Measurements from ENCODE around the gene IQSEC3. TPM values are rescaled to one million over a fixed set of nuclear protein-coding genes. Genes with fewer than 3 reads are reported as not detected.

IQSEC3 gene
- total RNA-seq, 4 donors from 2014 or later: 0.65 to 10.5 (median 0.76) TPM

DNA sequence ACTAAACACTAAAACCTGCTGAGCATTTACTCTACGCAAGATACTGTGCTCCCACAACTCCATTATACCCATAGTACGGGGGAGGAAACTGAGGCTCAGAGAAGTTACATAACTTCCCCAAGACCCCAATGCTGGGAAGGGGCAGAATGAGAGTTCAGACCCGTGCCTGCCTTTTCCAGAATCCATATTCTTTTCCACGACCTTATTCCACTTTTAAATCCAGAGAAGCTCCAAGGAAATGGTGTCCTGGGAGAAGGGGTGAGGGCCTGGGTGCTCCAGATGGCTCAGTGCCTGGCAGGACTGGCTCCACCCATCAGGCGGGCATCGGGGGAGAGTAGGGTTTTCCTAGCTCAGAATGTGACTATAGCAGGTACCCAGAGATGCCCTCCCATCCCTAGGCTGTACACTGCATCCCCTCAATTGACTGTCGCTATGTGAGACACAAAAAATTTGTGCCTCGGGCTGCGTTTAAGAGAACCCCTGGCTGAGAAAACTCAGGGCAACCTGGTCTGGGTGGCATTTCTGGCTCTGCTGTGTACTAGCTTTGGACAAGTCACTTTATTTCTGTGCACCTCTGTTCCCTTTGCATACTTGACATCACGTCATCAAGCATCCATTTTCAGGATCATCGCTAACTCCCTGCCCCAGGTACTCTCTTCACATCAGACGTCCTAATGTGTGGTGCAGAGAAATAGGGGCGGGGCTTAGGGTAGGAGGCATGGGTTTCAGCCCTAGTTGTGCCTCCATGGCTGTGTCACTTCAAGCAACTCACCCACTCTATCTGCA lies 11.6 kb upstream of the IQSEC3 start:
- TF ChIP-seq, protein P1, sequence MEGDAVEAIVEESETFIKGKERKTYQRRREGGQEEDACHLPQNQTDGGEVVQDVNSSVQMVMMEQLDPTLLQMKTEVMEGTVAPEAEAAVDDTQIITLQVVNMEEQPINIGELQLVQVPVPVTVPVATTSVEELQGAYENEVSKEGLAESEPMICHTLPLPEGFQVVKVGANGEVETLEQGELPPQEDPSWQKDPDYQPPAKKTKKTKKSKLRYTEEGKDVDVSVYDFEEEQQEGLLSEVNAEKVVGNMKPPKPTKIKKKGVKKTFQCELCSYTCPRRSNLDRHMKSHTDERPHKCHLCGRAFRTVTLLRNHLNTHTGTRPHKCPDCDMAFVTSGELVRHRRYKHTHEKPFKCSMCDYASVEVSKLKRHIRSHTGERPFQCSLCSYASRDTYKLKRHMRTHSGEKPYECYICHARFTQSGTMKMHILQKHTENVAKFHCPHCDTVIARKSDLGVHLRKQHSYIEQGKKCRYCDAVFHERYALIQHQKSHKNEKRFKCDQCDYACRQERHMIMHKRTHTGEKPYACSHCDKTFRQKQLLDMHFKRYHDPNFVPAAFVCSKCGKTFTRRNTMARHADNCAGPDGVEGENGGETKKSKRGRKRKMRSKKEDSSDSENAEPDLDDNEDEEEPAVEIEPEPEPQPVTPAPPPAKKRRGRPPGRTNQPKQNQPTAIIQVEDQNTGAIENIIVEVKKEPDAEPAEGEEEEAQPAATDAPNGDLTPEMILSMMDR (IDR thresholded peaks at IDR 0.05; ENCODE audit: low read depth): no peak

DNA sequence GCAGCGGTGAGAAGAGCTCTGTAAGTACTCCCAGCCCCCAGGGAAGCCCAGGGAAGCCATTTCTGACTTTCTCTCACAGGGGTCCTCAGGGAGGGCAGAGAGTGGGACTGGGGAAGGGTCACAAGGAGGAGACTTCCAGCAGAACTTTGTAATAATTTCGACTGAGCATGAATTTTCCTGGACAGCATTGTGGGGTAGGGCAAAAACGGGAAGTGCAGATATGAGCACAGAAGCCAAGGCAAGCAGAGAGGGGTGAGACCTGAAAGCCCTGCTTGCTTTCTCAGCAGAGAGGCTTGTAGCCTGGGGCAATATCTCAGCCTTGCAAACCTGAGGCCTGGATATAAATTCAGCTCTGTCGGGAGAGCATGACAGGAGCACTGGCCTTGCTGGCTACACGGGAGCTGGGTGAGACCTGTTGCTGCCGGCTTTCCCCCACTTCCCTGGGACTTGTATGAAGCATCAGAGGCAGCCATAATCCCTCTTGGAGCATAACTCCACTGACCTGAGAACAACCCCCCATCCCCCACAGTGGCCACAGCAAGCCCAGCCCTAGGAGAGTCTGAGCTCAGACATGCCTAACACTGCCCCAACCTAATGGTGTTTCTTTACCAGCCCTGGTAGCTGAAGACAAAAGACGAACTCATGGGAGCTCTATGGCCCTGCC lies 9.8 kb upstream of the IQSEC3 start:
- TF ChIP-seq, protein P1 (IDR thresholded peaks at IDR 0.05; ENCODE audit: low read depth): no peak

DNA sequence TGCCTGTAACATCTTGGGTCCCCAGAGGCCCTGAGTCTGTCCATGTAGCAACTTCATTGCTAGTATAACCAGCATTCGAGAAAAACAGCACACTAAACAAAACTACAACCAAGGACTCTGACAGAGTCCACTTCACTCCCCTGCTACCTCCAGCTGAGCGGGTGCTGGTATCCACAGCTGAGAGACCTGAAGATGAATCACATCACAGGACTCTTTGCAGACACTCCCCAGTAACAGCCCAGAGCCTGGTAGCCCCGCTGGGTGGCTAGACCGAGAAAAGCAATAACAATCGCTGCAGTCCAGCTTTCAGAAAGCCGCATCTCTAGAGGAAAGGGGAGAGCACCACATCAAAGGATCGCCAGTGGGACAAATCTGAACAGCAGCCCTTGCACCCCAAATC lies 9.0 kb upstream of the IQSEC3 start:
- TF ChIP-seq, protein P1 (IDR thresholded peaks at IDR 0.05; ENCODE audit: low read depth): no peak

DNA sequence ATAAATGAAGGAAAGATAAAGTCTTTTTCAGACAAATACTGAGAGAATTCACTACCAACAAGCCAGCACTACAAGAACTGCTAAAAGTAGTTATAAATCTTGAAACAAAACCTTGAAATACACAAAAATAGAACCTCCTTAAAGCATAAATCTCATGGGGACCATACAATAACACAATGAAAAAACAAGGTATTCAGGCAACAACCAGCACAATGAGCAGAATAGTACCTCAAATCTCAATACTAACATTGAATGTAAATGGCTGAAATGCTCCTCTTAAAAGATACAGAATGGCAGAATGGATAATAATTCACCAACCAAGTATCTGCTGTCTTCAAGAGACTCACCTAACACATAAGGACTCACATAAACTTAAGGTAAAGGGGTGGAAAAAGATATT lies 7.7 kb upstream of the IQSEC3 start:
- TF ChIP-seq, protein P1 (IDR thresholded peaks at IDR 0.05; ENCODE audit: low read depth): no peak

DNA sequence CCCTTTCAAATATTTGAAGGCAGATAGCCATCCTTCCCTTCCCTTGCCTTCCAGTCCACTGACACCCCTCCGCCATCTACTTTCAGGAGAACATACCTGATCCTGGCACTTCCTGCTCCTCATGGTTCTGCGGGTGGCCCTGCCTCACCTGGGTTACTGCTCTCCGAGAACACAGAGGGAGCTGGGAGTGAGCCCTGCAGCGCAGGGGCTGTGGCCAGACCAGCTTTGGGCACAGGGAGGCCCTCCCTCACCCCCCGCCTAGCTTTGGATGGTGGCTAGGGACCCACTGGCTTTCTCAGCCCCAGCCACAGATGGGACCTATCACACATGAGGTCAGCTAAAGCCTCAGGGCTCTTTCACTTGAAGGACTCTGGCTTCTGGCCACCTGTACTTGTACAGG lies 12.4 kb downstream of the IQSEC3 start:
- TF ChIP-seq, protein P1 (IDR thresholded peaks at IDR 0.05; ENCODE audit: low read depth): no peak

DNA sequence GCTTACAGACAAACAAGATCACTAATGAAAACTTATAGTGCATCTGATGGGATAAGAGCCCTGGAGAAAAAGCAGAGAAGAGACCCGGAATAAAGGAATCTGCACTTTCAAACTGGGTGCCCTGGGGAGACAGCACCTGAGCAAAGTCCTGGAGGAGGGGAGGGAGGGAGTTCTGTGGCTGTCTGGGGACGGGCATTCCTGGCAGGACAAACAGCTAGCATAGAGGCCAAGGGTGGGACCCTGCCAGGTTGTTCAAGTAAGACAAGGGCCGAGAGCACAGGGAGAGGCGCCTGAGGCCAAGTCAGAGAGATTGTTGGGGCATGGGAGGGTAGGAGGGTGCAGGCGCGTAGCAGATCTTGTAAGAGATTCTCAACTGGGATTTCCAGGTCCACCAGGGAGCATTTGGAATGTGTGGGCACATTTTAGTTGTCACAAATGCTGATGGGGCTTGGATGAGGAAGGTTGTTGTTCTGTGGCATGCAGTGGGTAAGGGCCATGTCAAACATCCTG lies 14.2 kb downstream of the IQSEC3 start:
- TF ChIP-seq, protein P1 (IDR thresholded peaks at IDR 0.05; ENCODE audit: low read depth): no peak

DNA sequence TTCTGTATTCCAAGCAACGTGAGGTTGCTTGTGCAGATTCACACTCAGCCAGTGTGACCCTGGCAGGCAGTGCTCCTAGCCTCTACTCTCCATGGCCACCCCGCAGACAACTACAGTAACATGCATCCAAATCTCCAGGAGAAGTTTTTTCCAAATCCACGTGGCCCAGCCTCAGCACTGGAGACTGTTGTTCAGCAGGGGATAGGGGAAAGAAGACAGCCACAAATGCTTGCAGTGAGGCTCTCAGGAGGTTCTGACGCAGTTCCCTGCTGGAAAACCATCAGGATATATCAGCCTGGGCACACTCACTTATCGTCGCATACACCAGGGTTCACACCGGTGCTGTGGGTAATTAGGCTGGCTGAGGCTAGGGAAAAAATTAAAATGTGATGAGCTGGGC lies 16.2 kb downstream of the IQSEC3 start:
- TF ChIP-seq, protein P1 (IDR thresholded peaks at IDR 0.05; ENCODE audit: low read depth): no peak

All from subcutaneous adipose tissue (tissue), 4 donors.